Jurkat, Clone E6-1 (cell line): ENCODE measurements around the gene ALDH9A1. TPM values are rescaled to one million over a fixed set of nuclear protein-coding genes. Genes with fewer than 3 reads are reported as not detected.
A peak's percentile ranks its signal among the peaks of the same experiment; 100 is the strongest.
"Not testable (repeated sequence)": the region's sequence is repeated elsewhere in the genome, so short reads cannot be mapped to it uniquely, and the experiment has no call there.

Source experiments
- DNase-seq: peaks from one replicate; pipeline ENCODE4 v3.0.0-alpha.2; 2011; ENCODE audit warnings: low read depth, low spot score
- H3K4me3 ChIP-seq: 2 replicates; pipeline ENCODE4 v1.5.1; 2011; ENCODE audit warnings: mild to moderate bottlenecking, low read length, control low read depth, moderate library complexity
- polyA plus RNA-seq: library from polyadenylated mRNA; unstranded; fragments of >200 nt; gene quantifications from one replicate; pipeline ENCODE4 v1.2.1, GENCODE V29; 2012; ENCODE audit warnings: missing spikeins; ENCODE audit not compliant: insufficient read length, insufficient read depth

The ALDH9A1 gene
- 45.5 TPM for polyA plus RNA-seq

- H3K4me3 ChIP-seq, result peak within 1 kb of the TSS; percentile 97
- peak; percentile 82 for DNase-seq
These were observed at the start of gene ALDH9A1 for GRCh38 chr1:165697881-165698760. ALDH9A1 (minus strand) TSS chr1:165698562; CDS start chr1:165698558, 4 bp downstream.

GRCh38 chr1:165747632-165748447 is 49.5 kb upstream of the ALDH9A1 start:
- H3K4me3 ChIP-seq, result no peak overlapping the region
- DNase-seq, result no peak

- DNase-seq, H3K4me3 ChIP-seq: not testable (repeated sequence)
These were observed 46.6 kb upstream of the ALDH9A1 start for GRCh38 chr1:165744913-165745312.

GRCh38 chr1:165742194-165742593 is 43.8 kb upstream of the ALDH9A1 start:
- H3K4me3 ChIP-seq, result no peak overlapping the region
- DNase-seq, result no peak

GRCh38 chr1:165738794-165739193 is 40.4 kb upstream of the ALDH9A1 start:
- DNase-seq, result peak; percentile 15
- H3K4me3 ChIP-seq, result no peak overlapping the region

GRCh38 chr1:165737196-165737595 is 38.8 kb upstream of the ALDH9A1 start:
- no peak overlapping the region for H3K4me3 ChIP-seq
- DNase-seq, result no peak

- no peak for DNase-seq
- H3K4me3 ChIP-seq, result no peak overlapping the region
These were observed 36.5 kb upstream of the ALDH9A1 start for GRCh38 chr1:165734906-165735305.

GRCh38 chr1:165726841-165727240 is 28.5 kb upstream of the ALDH9A1 start:
- no peak overlapping the region for H3K4me3 ChIP-seq
- DNase-seq, result no peak

- no peak for DNase-seq
- H3K4me3 ChIP-seq, result no peak overlapping the region
These were observed 27.8 kb upstream of the ALDH9A1 start for GRCh38 chr1:165726169-165726568.

GRCh38 chr1:165717918-165718515 is 19.7 kb upstream of the ALDH9A1 start:
- DNase-seq, result peak; percentile 73
- H3K4me3 ChIP-seq, result no peak overlapping the region

- H3K4me3 ChIP-seq, DNase-seq: not testable (repeated sequence)
These were observed 18.1 kb upstream of the ALDH9A1 start for GRCh38 chr1:165716265-165717051.

GRCh38 chr1:165712764-165713163 is 14.4 kb upstream of the ALDH9A1 start:
- DNase-seq, result no peak
- H3K4me3 ChIP-seq, result no peak overlapping the region

- DNase-seq, result no peak
- H3K4me3 ChIP-seq, result no peak overlapping the region
These were observed 9.8 kb upstream of the ALDH9A1 start for GRCh38 chr1:165707984-165708706.

GRCh38 chr1:165703648-165704047 is 5.3 kb upstream of the ALDH9A1 start:
- DNase-seq, result no peak
- H3K4me3 ChIP-seq, result no peak overlapping the region

- DNase-seq, H3K4me3 ChIP-seq: not testable (repeated sequence)
These were observed 3.6 kb upstream of the ALDH9A1 start for GRCh38 chr1:165701922-165702321.

- peak; percentile 11 for DNase-seq
- no peak overlapping the region for H3K4me3 ChIP-seq
These were observed 1.2 kb upstream of the ALDH9A1 start for GRCh38 chr1:165699577-165699976.

- no peak for DNase-seq
These were observed 345 bp upstream of the ALDH9A1 start for GRCh38 chr1:165698761-165699052.

GRCh38 chr1:165697491-165697880 is 876 bp downstream of the ALDH9A1 start:
- DNase-seq, result no peak
- H3K4me3 ChIP-seq, result peak overlapping the region; percentile 97

More at GRCh38 chr1:165698761-165699052, 345 bp upstream of the ALDH9A1 start:
- peak overlapping the region; percentile 97 for H3K4me3 ChIP-seq
